Liver (tissue), 9 donors: ENCODE results near the gene UBE2S. TPM values are rescaled to one million over a fixed set of nuclear protein-coding genes. Genes with fewer than 3 reads are reported as not detected.

Source experiments
- DNase-seq: peaks from one replicate; pipeline ENCODE4 v3.0.0-alpha.2; 2017; ENCODE audit warnings: low spot score
- H3K27ac ChIP-seq, 2 donors: one replicate each; pipeline ENCODE4 v1.7.0; 2013; ENCODE audit warnings: inconsistent platforms in 2 of 2, low read length in 2 of 2, control low read depth in 1 of 2, low read depth in 1 of 2, mild to moderate bottlenecking in 1 of 2
- H3K27me3 ChIP-seq, 4 donors: one replicate each; pipeline versions ENCODE4 v1.6.1 to v1.7.0; 2013; ENCODE audit warnings: low read length in 3 of 4, inconsistent platforms in 1 of 4, mild to moderate bottlenecking in 1 of 4, moderate library complexity in 1 of 4; ENCODE audit not compliant: control insufficient read depth in 4 of 4, insufficient read depth in 4 of 4
- H3K36me3 ChIP-seq, 4 donors: one replicate each; pipeline versions ENCODE4 v1.6.1 to v1.7.0; 2013; ENCODE audit warnings: low read length in 3 of 4, mild to moderate bottlenecking in 3 of 4, low read depth in 1 of 4, moderate library complexity in 1 of 4; ENCODE audit not compliant: control insufficient read depth in 4 of 4, insufficient read depth in 3 of 4
- H3K4me1 ChIP-seq, 4 donors: one replicate each; pipeline versions ENCODE4 v1.6.1 to v1.7.0; 2013; ENCODE audit warnings: low read length in 3 of 4, mild to moderate bottlenecking in 3 of 4, moderate library complexity in 1 of 4; ENCODE audit not compliant: control insufficient read depth in 4 of 4, insufficient read depth in 4 of 4
- H3K4me3 ChIP-seq, 3 donors: one replicate each; pipeline versions ENCODE4 v1.6.1 to v1.7.0; 2013; ENCODE audit warnings: low read length in 3 of 3, control low read depth in 1 of 3, low read depth in 1 of 3, mild to moderate bottlenecking in 1 of 3
- H3K9ac ChIP-seq, 2 donors: one replicate each; pipeline ENCODE4 v1.7.0; 2013; ENCODE audit warnings: low read length in 2 of 2, mild to moderate bottlenecking in 2 of 2, moderate library complexity in 2 of 2, control low read depth in 1 of 2, low read depth in 1 of 2
- H3K9me3 ChIP-seq, 4 donors: one replicate each; pipeline versions ENCODE4 v1.6.1 to v1.7.0; 2013; ENCODE audit warnings: low read length in 3 of 4; ENCODE audit not compliant: control insufficient read depth in 4 of 4
- ATF3 ChIP-seq: IDR thresholded peaks from 2 replicates; pipeline ENCODE4 v1.6.1; 2016; ENCODE audit warnings: antibody characterized with exemption
- CTCF ChIP-seq: fragments of 150-350 bp; IDR thresholded peaks from 2 replicates; pipeline ENCODE4 v1.5.1; 2017; ENCODE audit warnings: improper control_type of control experiment, low read depth, low read length; ENCODE audit not compliant: missing input control
- EGR1 ChIP-seq, 2 donors: IDR thresholded peaks; 2 replicates each; pipeline ENCODE4 v1.6.1; 2016 to 2018; ENCODE audit warnings: antibody characterized with exemption in 2 of 2, low read depth in 2 of 2
- FOXA1 ChIP-seq: IDR thresholded peaks from 2 replicates; pipeline ENCODE4 v1.6.1; 2016; ENCODE audit warnings: antibody characterized with exemption
- FOXA2 ChIP-seq: IDR thresholded peaks from 2 replicates; pipeline ENCODE4 v1.6.1; 2016; ENCODE audit warnings: antibody characterized with exemption
- GABPA ChIP-seq, 2 donors: IDR thresholded peaks in 1 of 2; conservative IDR thresholded peaks in 1 of 2; 2 replicates each; pipeline ENCODE4 v1.6.1; 2016; ENCODE audit warnings: antibody characterized with exemption in 2 of 2, mild to moderate bottlenecking in 1 of 2, moderate library complexity in 1 of 2
- HNF4A ChIP-seq, 2 donors: conservative IDR thresholded peaks; 2 replicates each; pipeline ENCODE4 v1.6.1; 2016; ENCODE audit warnings: antibody characterized with exemption in 2 of 2, mild to moderate bottlenecking in 2 of 2
- HNF4G ChIP-seq: IDR thresholded peaks from 2 replicates; pipeline ENCODE4 v1.6.1; 2016; ENCODE audit warnings: antibody characterized with exemption
- JUND ChIP-seq, 2 donors: IDR thresholded peaks; 2 replicates each; pipeline ENCODE4 v1.6.1; 2016; ENCODE audit warnings: antibody characterized with exemption in 2 of 2
- MAX ChIP-seq: IDR thresholded peaks from 2 replicates; pipeline ENCODE4 v1.6.1; 2016; ENCODE audit warnings: antibody characterized with exemption
- NR2F2 ChIP-seq: IDR thresholded peaks from 2 replicates; pipeline ENCODE4 v1.6.1; 2016; ENCODE audit warnings: antibody characterized with exemption
- RAD21 ChIP-seq, 2 donors: IDR thresholded peaks; 2 replicates each; pipeline ENCODE4 v1.6.1; 2016; ENCODE audit warnings: antibody characterized with exemption in 2 of 2, mild to moderate bottlenecking in 2 of 2
- REST ChIP-seq: IDR thresholded peaks from 2 replicates; pipeline ENCODE4 v1.6.1; 2016; ENCODE audit warnings: antibody characterized with exemption, mild to moderate bottlenecking
- RXRA ChIP-seq, 2 donors: IDR thresholded peaks; 2 replicates each; pipeline ENCODE4 v1.6.1; 2017 to 2018; ENCODE audit warnings: antibody characterized with exemption in 2 of 2, mild to moderate bottlenecking in 1 of 2
- SP1 ChIP-seq: IDR thresholded peaks from 2 replicates; pipeline ENCODE4 v1.6.1; 2018; ENCODE audit warnings: antibody characterized with exemption, mild to moderate bottlenecking
- TAF1 ChIP-seq: conservative IDR thresholded peaks from 2 replicates; pipeline ENCODE4 v1.6.1; 2016; ENCODE audit warnings: antibody characterized with exemption, mild to moderate bottlenecking
- YY1 ChIP-seq: IDR thresholded peaks from 2 replicates; pipeline ENCODE4 v1.6.1; 2016; ENCODE audit warnings: antibody characterized with exemption, mild to moderate bottlenecking
- ZBTB33 ChIP-seq: IDR thresholded peaks from 2 replicates; pipeline ENCODE4 v1.6.1; 2016; ENCODE audit warnings: antibody characterized with exemption
- WGBS: extraction: QIAGEN DNeasy Blood & Tissue Kit; methylation state at CpG from one replicate; pipeline ENCODE4 v1.1.7; 2013; 5-methylcytosine and 5-hydroxymethylcytosine counted together
- polyA plus RNA-seq, 2 donors: library from polyadenylated mRNA; stranded (reverse) in 1 of 2; unstranded in 1 of 2; fragments of 200-250 nt in 1 of 2; fragments of >200 nt in 1 of 2; fragmentation: Nextera tagmentation in 1 of 2; extraction: Ambion mirVana in 1 of 2; gene quantifications; one replicate each; pipeline versions ENCODE4 v1.2.1 to v1.2.3, GENCODE V29; 2013 to 2015
- total RNA-seq, 2 donors: library from RNA; depleted of rRNA; stranded (reverse); fragments of >200 nt; gene quantifications; one replicate each; pipeline ENCODE4 v1.2.3, GENCODE V29; 2014
- donor health status: healthy.
- donor health status: healthy.
- donor health status: healthy.
- donor health status: healthy.
- donor health status: healthy.

Gene UBE2S
- total and polyA plus RNA-seq, 4 donors, result 5.2 to 95.2 (median 6.8) TPM

- 82% methylated on average over 14 of the region's 14 CpGs for WGBS
These were observed 47.2 kb upstream of the UBE2S start for GRCh38 chr19:55454787-55455243.

GRCh38 chr19:55453511-55454260, 46.1 kb upstream of the UBE2S start:
- no peaks in the 10 kb centered on the region for H3K9me3 ChIP-seq
- TF ChIP-seq RAD21 (IDR thresholded peaks at IDR 0.05), result no peak
- no peak for TF ChIP-seq FOXA1
- TF ChIP-seq CTCF, result no peak
- TF ChIP-seq GABPA (IDR thresholded peaks at IDR 0.05 in 1 of 2, conservative IDR thresholded peaks at IDR 0.05 in 1 of 2), result no peak
- no peak for TF ChIP-seq TAF1
- TF ChIP-seq JUND (IDR thresholded peaks at IDR 0.05), result no peak
- no peak for TF ChIP-seq ATF3
- TF ChIP-seq SP1, result no peak
- TF ChIP-seq RXRA (IDR thresholded peaks at IDR 0.05), result no peak
- TF ChIP-seq HNF4G, result no peak
- no peak for TF ChIP-seq ZBTB33
- TF ChIP-seq MAX, result no peak
- TF ChIP-seq FOXA2, result no peak
- no peak for TF ChIP-seq NR2F2
- no peak for TF ChIP-seq EGR1 (IDR thresholded peaks at IDR 0.05; ENCODE audit: low read depth in 2 of 2)
- no peak for TF ChIP-seq YY1
- no peak for TF ChIP-seq REST
- TF ChIP-seq HNF4A (conservative IDR thresholded peaks at IDR 0.05), result no peak
- WGBS, result 89% methylated on average over 12 of the region's 12 CpGs
- peaks cover 0 to 13% (median 4%) of the 10 kb centered on the region in 4 donors for H3K36me3 ChIP-seq
- H3K27me3 ChIP-seq, result no peaks in the 10 kb centered on the region
- no peak overlapping the region for H3K4me3 ChIP-seq
- H3K9ac ChIP-seq, result no peak overlapping the region
- DNase-seq, result no peak
- no peak overlapping the region for H3K27ac ChIP-seq
- peaks cover 0 to 2% (median under 1%) of the 10 kb centered on the region in 4 donors for H3K4me1 ChIP-seq

More at GRCh38 chr19:55454787-55455243, 47.2 kb upstream of the UBE2S start:
- H3K4me1 ChIP-seq, result peaks cover 6 to 8% (median 7%) of the 10 kb centered on the region in 4 donors
- no peak overlapping the region for H3K27ac ChIP-seq
- TF ChIP-seq RAD21 (IDR thresholded peaks at IDR 0.05) (no peak), EGR1 (IDR thresholded peaks at IDR 0.05; ENCODE audit: low read depth in 2 of 2) (no peak), CTCF (peak; percentile 37)
- peaks cover 0 to 13% (median 4%) of the 10 kb centered on the region in 4 donors for H3K36me3 ChIP-seq
- no peaks in the 10 kb centered on the region for H3K9me3 ChIP-seq
- peak; percentile 65 for DNase-seq
- H3K9ac ChIP-seq, result no peak overlapping the region
- no peak overlapping the region for H3K4me3 ChIP-seq
- no peaks in the 10 kb centered on the region for H3K27me3 ChIP-seq
